Amygdala (tissue), 56 donors: ENCODE data around the gene SLC36A2.

Source experiments
- DNase-seq, 56 donors: peaks; one replicate each; lab custom pipeline; 2025; lab: John Stamatoyannopoulos, UW

SLC36A2 gene

GRCh38 chr5:151286246-151286645 is 61.1 kb downstream of the SLC36A2 start:
- no peak for DNase-seq

GRCh38 chr5:151285683-151286082 is 61.7 kb downstream of the SLC36A2 start:
- DNase-seq: no peak

GRCh38 chr5:151284392-151284967 is 62.9 kb downstream of the SLC36A2 start:
- DNase-seq: no peak

- DNase-seq: no peak
Measured at GRCh38 chr5:151283120-151283825, 64.1 kb downstream of the SLC36A2 start.

- DNase-seq: no peak
Measured at GRCh38 chr5:151281001-151281639, 66.2 kb downstream of the SLC36A2 start.

- DNase-seq: no peak
Measured at GRCh38 chr5:151280443-151280842, 66.9 kb downstream of the SLC36A2 start.

- DNase-seq: no peak
Measured at GRCh38 chr5:151278845-151279244, 68.5 kb downstream of the SLC36A2 start.

- no peak for DNase-seq
Measured at GRCh38 chr5:151275803-151276202, 71.6 kb downstream of the SLC36A2 start.

- DNase-seq: no peak
Measured at GRCh38 chr5:151274666-151275065, 72.7 kb downstream of the SLC36A2 start.

GRCh38 chr5:151271336-151271735 is 76.0 kb downstream of the SLC36A2 start:
- DNase-seq: no peak

- no peak for DNase-seq
Measured at GRCh38 chr5:151270599-151270998, 76.8 kb downstream of the SLC36A2 start.

GRCh38 chr5:151267491-151268260 is 79.7 kb downstream of the SLC36A2 start:
- no peak for DNase-seq
